H9 (cell line): ENCODE measurements around the gene TUBGCP5. TPM values are rescaled to one million over a fixed set of nuclear protein-coding genes. Genes with fewer than 3 reads are reported as not detected.

Experiments
- DNase-seq: peaks from one replicate; pipeline ENCODE4 v3.0.0-alpha.2; 2017
- H2AFZ ChIP-seq: one replicate; pipeline ENCODE4 v1.6.1; 2013; ENCODE audit warnings: mild to moderate bottlenecking, low read length, control low read depth, moderate library complexity
- H2AK5ac ChIP-seq: 2 replicates; pipeline ENCODE4 v1.6.1; 2013; ENCODE audit warnings: low read length, control low read depth, mixed read lengths; ENCODE audit not compliant: insufficient read length
- H2BK120ac ChIP-seq: one replicate; pipeline ENCODE4 v1.6.1; 2013; ENCODE audit warnings: low read depth, mild to moderate bottlenecking, low read length, control low read depth, inconsistent platforms; ENCODE audit not compliant: poor library complexity, severe bottlenecking
- H2BK12ac ChIP-seq: 2 replicates; pipeline ENCODE4 v1.6.1; 2013; ENCODE audit warnings: low read length, control low read depth, mixed read lengths, low read depth; ENCODE audit not compliant: insufficient read length
- H2BK15ac ChIP-seq: 2 replicates; pipeline ENCODE4 v1.6.1; 2013; ENCODE audit warnings: low read depth, low read length, control low read depth
- H2BK20ac ChIP-seq: one replicate; pipeline ENCODE4 v1.6.1; 2013; ENCODE audit warnings: low read depth, mild to moderate bottlenecking, low read length, control low read depth, inconsistent platforms; ENCODE audit not compliant: poor library complexity, severe bottlenecking
- H2BK5ac ChIP-seq: 2 replicates; pipeline ENCODE4 v1.6.1; 2013; ENCODE audit warnings: low read length, control low read depth, mixed read lengths; ENCODE audit not compliant: insufficient read length
- H3K14ac ChIP-seq: 2 replicates; pipeline ENCODE4 v1.6.1; 2013; ENCODE audit warnings: low read length, control low read depth; ENCODE audit not compliant: insufficient read depth
- H3K18ac ChIP-seq: 2 replicates; pipeline ENCODE4 v1.6.1; 2013; ENCODE audit warnings: low read depth, mild to moderate bottlenecking, mixed read lengths, low read length, control low read depth; ENCODE audit not compliant: insufficient read length
- H3K23ac ChIP-seq: 2 replicates; pipeline ENCODE4 v1.6.1; 2013; ENCODE audit warnings: low read length, control low read depth, mixed read lengths, low read depth; ENCODE audit not compliant: insufficient read length
- H3K23me2 ChIP-seq: 2 replicates; pipeline ENCODE4 v1.6.1; 2013; ENCODE audit warnings: low read depth, mild to moderate bottlenecking, mixed read lengths, low read length, control low read depth; ENCODE audit not compliant: insufficient read length, poor library complexity, severe bottlenecking
- H3K27ac ChIP-seq: 2 replicates; pipeline ENCODE4 v1.5.1; 2013; ENCODE audit warnings: low read length, control low read depth, mixed read lengths, low read depth; ENCODE audit not compliant: insufficient read length
- H3K27me3 ChIP-seq: 2 replicates; pipeline ENCODE4 v1.6.1; 2013; ENCODE audit warnings: low read length, control low read depth, inconsistent platforms; ENCODE audit not compliant: insufficient read depth
- H3K4ac ChIP-seq: 2 replicates; pipeline ENCODE4 v1.6.1; 2013; ENCODE audit warnings: low read depth, mild to moderate bottlenecking, control low read depth, inconsistent platforms, low read length, moderate library complexity
- H3K4me1 ChIP-seq: 2 replicates; pipeline ENCODE4 v1.6.1; 2013; ENCODE audit warnings: low read length, control low read depth, inconsistent platforms; ENCODE audit not compliant: insufficient read depth
- H3K4me2 ChIP-seq: 2 replicates; pipeline ENCODE4 v1.6.1; 2013; ENCODE audit warnings: low read length, control low read depth, mixed read lengths; ENCODE audit not compliant: insufficient read length, insufficient read depth
- H3K56ac ChIP-seq: 2 replicates; pipeline ENCODE4 v1.6.1; 2013; ENCODE audit warnings: low read depth, mild to moderate bottlenecking, mixed read lengths, low read length, control low read depth; ENCODE audit not compliant: insufficient read length
- H3K79me1 ChIP-seq: 2 replicates; pipeline ENCODE4 v1.6.1; 2013; ENCODE audit warnings: low read depth, mild to moderate bottlenecking, moderate library complexity, low read length, control low read depth, inconsistent platforms; ENCODE audit not compliant: insufficient read depth, poor library complexity, severe bottlenecking
- H3K79me2 ChIP-seq: 2 replicates; pipeline ENCODE4 v1.6.1; 2013; ENCODE audit warnings: low read length, control low read depth, inconsistent platforms; ENCODE audit not compliant: insufficient read depth
- H3K9ac ChIP-seq: 2 replicates; pipeline ENCODE4 v1.6.1; 2013; ENCODE audit warnings: low read length, control low read depth, mixed read lengths; ENCODE audit not compliant: insufficient read length; ENCODE audit errors: extremely low read depth
- H3K9me3 ChIP-seq: one replicate; pipeline ENCODE4 v1.6.1; 2013; ENCODE audit warnings: low read depth, low read length, inconsistent platforms; ENCODE audit not compliant: control insufficient read depth
- H3T11ph ChIP-seq: one replicate; pipeline ENCODE4 v1.6.1; 2013; ENCODE audit warnings: mild to moderate bottlenecking, low read length, control low read depth, inconsistent platforms
- H4K20me1 ChIP-seq: one replicate; pipeline ENCODE4 v1.6.1; 2013; ENCODE audit not compliant: control insufficient read depth, insufficient read length, insufficient read depth
- H4K5ac ChIP-seq: 2 replicates; pipeline ENCODE4 v1.6.1; 2013; ENCODE audit warnings: low read depth, mild to moderate bottlenecking, mixed read lengths, low read length, control low read depth; ENCODE audit not compliant: insufficient read length
- H4K8ac ChIP-seq: replicated peaks from 2 replicates; pipeline ENCODE4 v1.6.1; 2013; ENCODE audit warnings: low read length, control low read depth, mixed read lengths, low read depth; ENCODE audit not compliant: insufficient read length
- H4K91ac ChIP-seq: 2 replicates; pipeline ENCODE4 v1.6.1; 2013; ENCODE audit warnings: low read depth, mild to moderate bottlenecking, moderate library complexity, mixed read lengths, low read length, control low read depth; ENCODE audit not compliant: insufficient read length
- H3K27ac Mint-ChIP-seq, 3 experiments: 2 replicates in 2 of 3; 3 replicates in 1 of 3; pipeline ENCODE4 v1.8.0; 2020 to 2021; ENCODE audit warnings: mixed read lengths in 3 of 3, mild to moderate bottlenecking in 1 of 3, moderate library complexity in 1 of 3
- H3K27me3 Mint-ChIP-seq: 2 replicates; pipeline ENCODE4 v1.8.0; 2021; ENCODE audit warnings: low read depth, mild to moderate bottlenecking, moderate library complexity, mixed read lengths
- H3K36me3 Mint-ChIP-seq, 3 experiments: 2 replicates in 2 of 3; 3 replicates in 1 of 3; pipeline ENCODE4 v1.8.0; 2020 to 2021; ENCODE audit warnings: low read depth in 3 of 3, mixed read lengths in 3 of 3; ENCODE audit not compliant: insufficient read depth in 1 of 3
- H3K4me1 Mint-ChIP-seq, 2 experiments: 2 replicates each; pipeline ENCODE4 v1.8.0; 2020; ENCODE audit warnings: mixed read lengths in 2 of 2
- H3K4me3 Mint-ChIP-seq, 2 experiments: 2 replicates in 1 of 2; 3 replicates in 1 of 2; pipeline ENCODE4 v1.8.0; 2020 to 2021; ENCODE audit warnings: mild to moderate bottlenecking in 2 of 2, mixed read lengths in 2 of 2, moderate library complexity in 1 of 2
- H3K9me3 Mint-ChIP-seq, 2 experiments: 2 replicates in 1 of 2; 3 replicates in 1 of 2; pipeline ENCODE4 v1.8.0; 2020; ENCODE audit warnings: mild to moderate bottlenecking in 2 of 2, mixed read lengths in 2 of 2, moderate library complexity in 1 of 2
- CTCF ChIP-seq: fragments of 200-600 bp; sonication (generic); conservative IDR thresholded peaks from 3 replicates; pipeline ENCODE4 v1.8.0; 2021; ENCODE audit warnings: antibody characterized with exemption, mild to moderate bottlenecking
- WGBS: extraction: QIAGEN DNeasy Blood & Tissue Kit; methylation state at CpG from one replicate; pipeline ENCODE4 v1.1.7; 2013; ENCODE audit warnings: missing lambda C conversion rate, low lambda C conversion rate, mixed read lengths; ENCODE audit not compliant: insufficient read length; ENCODE audit errors: extremely low coverage; 5-methylcytosine and 5-hydroxymethylcytosine counted together
- total RNA-seq: library from RNA; stranded (reverse); gene quantifications from 2 replicates; pipeline ENCODE4 v1.2.1, GENCODE V29; 2021

The TUBGCP5 gene
- total RNA-seq, 1 experiment from 2014 or later: 15.3 TPM

- no peak overlapping the region for H2BK15ac ChIP-seq
- H3K79me2 ChIP-seq: peaks cover 2% of the 10 kb centered on the region; the same call in 1 of the 2 replicates
- no peak overlapping the region for H3T11ph ChIP-seq
- no peaks in the 10 kb centered on the region for H3K9me3 ChIP-seq
- H3K4ac ChIP-seq: no peak overlapping the region
- H3K4me2 ChIP-seq: peak overlapping the region; percentile 86
- H3K79me1 ChIP-seq: no peaks in the 10 kb centered on the region
- no CpG with 5 or more reads among the region's 10 CpGs for WGBS
- no peak overlapping the region for H4K5ac ChIP-seq
- Mint-ChIP-seq H3K27ac (peak overlapping the region in 2 of 3 experiments; percentile 74 to 85; a peak in 3 of 7 replicates), H3K4me3 (peak overlapping the region; percentile 84), H3K27me3 (peaks cover 4% of the 10 kb centered on the region; the same call in 1 of the 2 replicates), H3K4me1 (peaks cover 4 to 5% of the 10 kb centered on the region in 2 experiments; a peak in 2 of 4 replicates), H3K36me3 (peaks cover 8 to 14% (median 9%) of the 10 kb centered on the region in 3 experiments), H3K9me3 (peaks cover 7 to 21% of the 10 kb centered on the region in 2 experiments; a peak in 3 of 5 replicates)
- no peak overlapping the region for H2AK5ac ChIP-seq
- H3K56ac ChIP-seq: no peak overlapping the region
- no peak overlapping the region for H2AFZ ChIP-seq
- H3K27ac ChIP-seq: no peak overlapping the region
- H3K27me3 ChIP-seq: no peaks in the 10 kb centered on the region
- H4K8ac ChIP-seq: no peak overlapping the region
- H3K23ac ChIP-seq: no peak overlapping the region
- peaks cover 9% of the 10 kb centered on the region for H3K23me2 ChIP-seq
- 0 out of 3 replicates have a peak, but pooled peaks have one; percentile 5 for TF ChIP-seq CTCF
- DNase-seq: no peak
- H3K14ac ChIP-seq: peak overlapping the region; percentile 87
- no peak overlapping the region for H2BK12ac ChIP-seq
- H4K91ac ChIP-seq: no peak overlapping the region
- H4K20me1 ChIP-seq: no peaks in the 10 kb centered on the region
- peak overlapping the region; percentile 81 for H3K9ac ChIP-seq
- no peak overlapping the region for H2BK5ac ChIP-seq
- H2BK120ac ChIP-seq: no peak overlapping the region
- no peak overlapping the region for H2BK20ac ChIP-seq
- H3K18ac ChIP-seq: no peak overlapping the region
- no peaks in the 10 kb centered on the region for H3K4me1 ChIP-seq
Measured at GRCh38 chr15:23039917-23040281, 530 bp upstream of the TUBGCP5 start.
